HG03139 (cell line): ENCODE measurements around the gene CERCAM.

Experiments used
- ATAC-seq: cut with Tn5 transposase; IDR thresholded peaks from one replicate; pipeline ENCODE4 v1.9.1; 2021; ENCODE audit not compliant: unreplicated experiment

CERCAM gene, protein sequence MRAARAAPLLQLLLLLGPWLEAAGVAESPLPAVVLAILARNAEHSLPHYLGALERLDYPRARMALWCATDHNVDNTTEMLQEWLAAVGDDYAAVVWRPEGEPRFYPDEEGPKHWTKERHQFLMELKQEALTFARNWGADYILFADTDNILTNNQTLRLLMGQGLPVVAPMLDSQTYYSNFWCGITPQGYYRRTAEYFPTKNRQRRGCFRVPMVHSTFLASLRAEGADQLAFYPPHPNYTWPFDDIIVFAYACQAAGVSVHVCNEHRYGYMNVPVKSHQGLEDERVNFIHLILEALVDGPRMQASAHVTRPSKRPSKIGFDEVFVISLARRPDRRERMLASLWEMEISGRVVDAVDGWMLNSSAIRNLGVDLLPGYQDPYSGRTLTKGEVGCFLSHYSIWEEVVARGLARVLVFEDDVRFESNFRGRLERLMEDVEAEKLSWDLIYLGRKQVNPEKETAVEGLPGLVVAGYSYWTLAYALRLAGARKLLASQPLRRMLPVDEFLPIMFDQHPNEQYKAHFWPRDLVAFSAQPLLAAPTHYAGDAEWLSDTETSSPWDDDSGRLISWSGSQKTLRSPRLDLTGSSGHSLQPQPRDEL

DNA sequence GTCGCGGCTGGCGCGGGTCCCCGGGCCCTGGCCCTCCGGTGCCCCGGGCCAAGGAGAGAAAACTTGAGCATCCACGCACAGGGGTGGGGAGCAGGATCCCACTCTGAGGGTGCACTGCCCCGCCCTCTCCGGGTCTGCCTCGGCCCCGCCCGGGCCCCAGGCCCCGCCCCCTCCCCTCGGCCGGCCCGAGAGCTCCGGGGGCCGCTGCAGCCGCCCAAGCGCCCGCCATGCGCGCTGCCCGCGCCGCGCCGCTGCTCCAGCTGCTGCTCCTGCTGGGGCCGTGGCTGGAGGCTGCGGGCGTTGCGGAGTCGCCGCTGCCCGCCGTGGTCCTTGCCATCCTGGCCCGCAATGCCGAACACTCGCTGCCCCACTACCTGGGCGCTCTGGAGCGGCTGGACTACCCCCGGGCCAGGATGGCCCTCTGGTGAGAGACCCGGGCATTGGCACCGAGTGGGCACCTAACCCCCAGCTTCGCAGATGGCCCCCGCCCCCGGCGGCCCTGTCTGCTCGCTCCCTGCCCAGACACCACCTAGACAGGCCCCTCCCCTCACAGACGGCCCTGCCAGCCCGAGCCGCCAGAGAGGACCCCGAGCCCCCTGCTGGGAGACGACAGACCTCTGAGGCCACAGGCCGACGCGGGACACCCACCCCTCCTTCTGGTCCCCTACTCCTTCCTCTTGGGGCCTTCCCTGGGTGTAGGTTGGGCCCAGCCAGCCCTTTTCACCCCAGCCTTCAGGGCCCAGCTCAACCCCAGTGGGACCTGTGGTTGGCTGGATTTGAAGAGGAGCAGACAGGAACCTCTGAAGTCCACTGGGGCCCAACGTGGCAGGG lies at the start of gene CERCAM:
CERCAM (plus strand) TSS at position 207 of the 831 bp plus-strand sequence; CDS start at position 228, 21 bp downstream.
- peak; percentile 65 for ATAC-seq

DNA sequence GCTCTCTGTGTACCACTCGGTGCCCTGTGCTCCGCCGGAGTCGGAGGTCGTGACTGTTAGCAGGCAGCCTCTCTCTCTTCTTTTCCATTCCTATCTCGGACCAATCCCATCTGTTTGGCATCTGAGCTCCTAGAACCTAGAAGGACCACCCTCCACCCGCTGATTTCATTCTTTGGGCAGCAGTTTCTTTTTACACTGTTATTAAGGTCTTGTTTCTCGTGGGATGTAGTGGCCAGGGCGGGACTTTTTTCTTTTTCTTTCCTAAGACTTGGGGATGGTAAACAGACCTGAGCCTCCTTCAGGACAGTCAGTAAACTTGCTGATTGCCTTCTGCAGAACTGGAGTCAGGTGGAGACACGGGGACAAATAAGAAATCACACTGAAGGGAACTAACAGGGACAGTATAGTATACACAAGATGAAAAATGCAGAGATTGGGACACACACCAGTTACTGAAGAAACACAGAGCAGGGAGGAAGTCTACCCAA lies 49.0 kb upstream of the CERCAM start:
- ATAC-seq = no peak

DNA sequence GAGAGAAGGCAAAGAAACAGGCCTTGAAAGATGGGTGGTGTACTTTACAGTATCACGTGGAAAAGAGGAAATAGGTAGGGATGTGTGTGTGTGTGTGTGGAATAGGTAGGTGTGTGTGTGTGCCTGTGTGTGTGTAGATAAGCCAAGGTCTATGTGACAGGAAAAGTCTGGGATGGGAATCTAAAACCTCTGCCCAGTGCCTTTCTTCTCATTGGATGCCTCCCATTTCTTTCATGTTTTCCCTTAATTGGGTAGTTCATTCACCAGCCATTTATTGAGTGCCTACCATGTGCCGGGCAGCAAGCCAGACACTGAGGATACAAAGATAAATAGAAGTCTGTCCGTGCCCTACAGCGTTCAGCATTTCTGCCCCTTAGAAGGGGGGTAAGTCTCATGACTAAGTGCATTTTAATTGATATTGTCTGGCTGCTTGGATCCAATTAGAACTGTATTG lies 48.4 kb upstream of the CERCAM start:
- ATAC-seq = no peak

DNA sequence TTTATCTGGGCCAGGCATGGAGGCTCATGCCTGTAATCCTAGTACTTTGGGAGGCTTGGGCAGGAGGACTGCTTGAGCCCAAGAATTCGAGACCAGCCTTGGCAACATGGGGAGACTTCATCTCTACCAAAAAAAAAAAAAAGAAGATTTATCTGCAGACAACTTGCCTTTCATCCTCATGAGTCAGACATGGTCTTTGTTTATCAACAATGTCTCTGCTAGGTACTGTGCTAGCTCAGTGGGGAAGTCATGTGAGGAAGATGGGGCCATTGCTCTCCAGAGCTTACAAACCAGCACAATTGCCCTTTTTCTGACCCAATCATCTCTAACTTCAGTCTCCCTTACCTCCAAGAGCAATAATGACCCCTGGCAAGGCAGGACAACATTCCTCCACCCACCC lies 47.9 kb upstream of the CERCAM start:
- no peak for ATAC-seq

DNA sequence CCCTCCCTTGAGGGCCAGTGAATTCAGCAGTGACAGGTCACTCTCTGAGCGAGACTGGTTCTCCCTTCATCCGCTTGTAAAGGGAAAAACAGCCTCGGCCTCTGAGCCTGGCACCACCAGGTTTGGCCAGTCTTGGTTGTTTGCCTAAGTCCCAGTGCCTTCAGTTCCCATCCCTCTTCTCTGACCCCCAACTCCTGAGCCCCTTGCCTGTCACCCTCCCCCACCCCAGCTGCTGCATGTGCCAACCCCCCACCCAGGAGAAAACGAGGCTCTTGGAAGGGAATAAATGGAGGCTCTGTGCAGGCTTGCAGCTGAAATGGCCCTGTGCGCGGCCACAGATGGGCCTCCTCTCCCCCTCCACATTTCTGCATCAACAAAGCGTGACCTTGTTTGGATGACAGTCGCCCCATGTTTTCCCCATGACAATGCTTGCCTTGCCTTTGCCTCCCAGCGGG lies 46.4 kb upstream of the CERCAM start:
- no peak for ATAC-seq

DNA sequence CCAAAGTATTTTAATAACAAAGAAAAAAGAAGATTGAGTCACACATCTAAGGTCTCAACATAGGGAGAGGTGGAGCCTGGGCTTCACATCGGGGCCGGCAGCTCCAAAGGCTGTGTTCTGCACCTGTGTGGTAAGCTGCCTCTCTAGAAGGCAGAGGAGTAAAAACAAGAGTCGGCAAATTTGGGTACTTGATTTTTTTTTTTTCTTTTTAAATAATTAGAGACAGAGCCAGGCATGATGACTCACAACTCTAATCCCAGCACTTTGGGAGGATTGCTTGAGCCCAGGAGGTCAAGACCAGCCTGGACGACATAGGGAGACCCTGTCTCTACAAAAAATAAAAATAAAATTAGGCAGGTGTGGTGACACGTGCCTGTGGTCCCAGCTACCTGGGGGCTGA lies 44.8 kb upstream of the CERCAM start:
- no peak for ATAC-seq

DNA sequence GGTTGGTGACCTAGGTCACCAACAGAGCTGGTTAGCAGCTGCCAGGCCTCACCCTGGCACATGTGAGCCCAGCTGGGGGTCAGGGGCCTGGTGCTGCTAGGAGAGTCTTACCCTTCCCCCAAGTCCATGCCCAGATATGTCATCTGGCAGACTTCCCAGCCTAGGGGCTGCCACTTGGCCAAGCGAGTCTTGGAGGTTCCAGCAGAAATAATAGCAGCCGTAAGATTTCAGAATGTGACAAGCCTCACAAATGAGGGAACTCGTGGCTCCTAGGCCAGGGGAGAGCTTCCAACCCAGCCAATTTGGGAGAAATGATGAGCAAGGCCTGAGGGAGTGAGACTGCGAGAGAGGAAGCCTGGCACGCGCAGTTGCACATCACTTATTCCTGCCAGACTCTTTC lies 38.4 kb upstream of the CERCAM start:
- no peak for ATAC-seq

DNA sequence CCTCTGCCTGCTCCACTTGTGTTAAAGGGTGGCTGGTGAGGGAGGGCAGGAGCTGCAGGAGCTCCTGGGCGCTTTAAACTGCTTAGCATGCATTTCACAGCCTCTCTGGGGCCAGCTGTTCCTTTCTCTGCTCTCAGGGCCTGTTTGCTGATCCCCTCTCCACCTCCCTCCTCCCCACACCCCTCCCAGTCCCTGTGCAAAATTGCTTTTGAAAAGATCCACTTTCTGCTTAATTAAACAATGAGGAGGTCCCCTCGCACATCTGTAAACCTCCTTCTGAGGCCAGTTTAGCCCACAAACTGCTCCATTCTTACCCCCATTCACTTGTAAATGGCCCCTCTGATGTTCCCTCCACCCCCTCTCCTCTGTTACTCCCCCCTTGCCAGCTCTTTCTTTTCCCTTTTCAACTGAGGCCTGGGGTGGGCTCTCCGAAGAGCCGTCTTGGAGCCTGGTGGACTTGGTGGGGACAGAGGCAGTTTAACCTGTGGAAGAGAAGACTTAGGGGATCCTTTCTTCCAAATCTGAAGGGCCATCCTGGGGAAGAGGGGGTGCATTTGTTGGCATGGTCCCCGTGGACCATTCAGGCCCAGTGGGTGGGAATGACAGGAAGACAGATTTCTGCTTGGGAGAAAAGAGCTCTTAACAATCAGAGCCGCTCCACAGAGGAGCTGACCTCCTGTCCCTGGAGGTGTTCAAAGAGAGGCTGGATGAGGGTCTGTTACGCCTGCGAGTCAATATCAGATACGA lies 37.5 kb upstream of the CERCAM start:
- no peak for ATAC-seq

DNA sequence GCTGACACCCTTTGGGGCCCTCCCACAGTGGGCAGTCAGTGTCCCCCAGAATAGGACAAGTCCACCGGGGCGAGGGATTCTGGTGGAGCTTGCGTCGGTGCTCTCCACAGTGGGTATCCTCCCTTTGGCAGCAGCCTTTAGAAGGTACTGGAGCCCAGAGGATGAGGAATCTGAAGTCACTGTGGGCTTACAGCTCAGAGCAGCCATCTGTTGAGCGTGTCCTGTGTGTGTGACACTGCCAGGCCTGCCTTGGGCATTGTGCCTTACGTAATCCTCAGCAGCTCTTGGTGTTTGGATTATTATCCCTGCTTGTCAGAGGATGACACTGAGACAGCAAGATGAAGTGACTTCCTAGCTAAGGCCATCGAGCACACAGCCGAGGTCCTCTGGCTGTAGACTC lies 36.9 kb upstream of the CERCAM start:
- no peak for ATAC-seq

DNA sequence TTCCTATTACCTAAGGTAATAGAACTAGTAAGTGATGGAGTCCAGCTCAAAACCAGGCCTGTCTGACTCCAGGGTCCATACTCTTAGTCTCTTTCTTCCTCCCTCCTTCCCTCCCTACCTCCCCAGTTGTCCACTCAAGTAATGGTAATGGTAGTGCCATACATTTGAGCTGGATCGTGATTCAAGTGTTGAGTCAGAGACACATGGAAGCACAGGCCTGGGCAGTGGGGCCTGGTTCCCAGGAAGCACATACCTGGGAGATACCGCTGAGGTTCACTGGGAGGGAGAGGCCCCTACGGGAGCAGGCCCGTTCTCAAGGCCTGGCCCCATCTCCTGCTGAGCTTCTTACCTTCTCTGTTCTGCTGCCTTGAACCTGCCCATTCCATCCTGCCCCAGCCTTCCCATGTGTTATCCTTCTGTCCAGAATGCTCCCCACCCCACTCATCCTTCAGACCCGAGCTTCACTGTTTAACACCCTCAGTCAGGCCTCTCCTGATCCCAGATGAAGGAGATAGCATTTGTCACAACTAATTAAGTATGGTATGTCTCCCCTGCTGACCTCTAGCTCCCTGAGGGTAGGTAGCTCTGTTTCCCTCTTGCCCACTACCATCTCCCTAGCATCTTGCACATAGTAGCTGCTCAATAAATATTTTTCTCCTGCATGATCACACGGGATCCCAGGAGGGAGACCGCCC lies 35.7 kb upstream of the CERCAM start:
- no peak for ATAC-seq

DNA sequence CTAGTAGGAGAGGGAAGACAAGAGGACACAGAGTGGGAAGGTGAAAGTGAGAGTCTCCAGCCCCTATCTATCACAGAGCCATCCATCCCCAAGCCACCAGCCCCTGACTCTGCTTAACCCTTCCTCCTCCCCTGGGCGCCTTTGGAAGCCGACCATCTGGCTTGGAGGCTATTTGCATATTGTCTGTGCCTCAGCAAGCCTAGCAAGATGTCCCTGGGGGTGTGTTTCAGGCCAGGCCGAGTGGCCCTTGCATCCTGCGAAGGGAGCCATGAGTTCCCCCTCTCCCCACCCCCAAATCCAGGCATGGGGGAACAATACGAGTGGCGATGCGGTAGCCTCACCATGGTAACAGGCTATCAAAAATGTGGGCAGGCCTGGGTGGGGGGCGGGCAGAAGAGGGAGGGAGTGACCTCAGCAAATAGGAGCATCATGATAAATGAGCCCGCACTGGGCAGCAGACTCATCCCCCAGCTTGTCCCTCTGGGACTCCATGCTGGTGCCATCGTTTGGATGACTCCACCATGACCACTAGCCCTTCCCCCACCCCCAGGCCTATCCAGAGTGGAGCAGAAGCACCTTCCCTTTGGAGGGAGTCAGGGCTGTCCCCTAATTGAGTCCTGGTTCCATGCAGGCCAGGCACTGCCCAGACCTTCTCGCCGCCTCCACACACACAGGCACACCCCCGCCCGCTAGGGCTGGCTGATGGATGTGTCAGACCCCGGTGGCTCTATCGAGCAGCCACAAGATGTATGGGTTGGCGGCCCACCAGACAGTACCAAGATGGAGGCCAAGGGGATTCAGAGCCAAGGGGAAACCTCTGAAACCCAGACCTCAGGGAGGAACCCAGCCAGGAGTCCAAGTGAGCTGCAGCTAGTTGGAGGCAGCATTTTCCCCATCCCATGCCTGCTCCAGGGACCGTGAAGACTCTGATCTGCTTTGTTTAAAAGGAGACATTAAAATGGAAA lies 34.9 kb upstream of the CERCAM start:
- ATAC-seq = no peak

DNA sequence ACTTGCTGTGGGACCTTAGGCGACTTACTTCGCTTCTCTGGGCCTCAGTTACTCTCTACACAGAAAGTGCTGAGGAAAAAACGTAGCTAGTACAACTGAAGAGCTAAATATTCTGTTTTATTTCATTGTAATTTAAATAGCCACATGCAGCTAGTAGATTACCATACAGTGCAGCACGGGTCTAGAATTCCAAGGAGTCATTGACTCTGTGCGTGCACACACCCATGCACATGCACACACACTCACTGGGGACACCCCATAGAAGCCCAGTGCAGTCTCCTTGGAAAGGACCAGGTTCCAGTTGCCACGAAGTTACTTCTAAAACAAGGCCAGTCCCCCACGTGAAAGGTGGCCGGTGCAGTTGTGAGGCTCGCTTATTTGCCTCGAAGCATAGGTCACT lies 32.5 kb upstream of the CERCAM start:
- no peak for ATAC-seq

DNA sequence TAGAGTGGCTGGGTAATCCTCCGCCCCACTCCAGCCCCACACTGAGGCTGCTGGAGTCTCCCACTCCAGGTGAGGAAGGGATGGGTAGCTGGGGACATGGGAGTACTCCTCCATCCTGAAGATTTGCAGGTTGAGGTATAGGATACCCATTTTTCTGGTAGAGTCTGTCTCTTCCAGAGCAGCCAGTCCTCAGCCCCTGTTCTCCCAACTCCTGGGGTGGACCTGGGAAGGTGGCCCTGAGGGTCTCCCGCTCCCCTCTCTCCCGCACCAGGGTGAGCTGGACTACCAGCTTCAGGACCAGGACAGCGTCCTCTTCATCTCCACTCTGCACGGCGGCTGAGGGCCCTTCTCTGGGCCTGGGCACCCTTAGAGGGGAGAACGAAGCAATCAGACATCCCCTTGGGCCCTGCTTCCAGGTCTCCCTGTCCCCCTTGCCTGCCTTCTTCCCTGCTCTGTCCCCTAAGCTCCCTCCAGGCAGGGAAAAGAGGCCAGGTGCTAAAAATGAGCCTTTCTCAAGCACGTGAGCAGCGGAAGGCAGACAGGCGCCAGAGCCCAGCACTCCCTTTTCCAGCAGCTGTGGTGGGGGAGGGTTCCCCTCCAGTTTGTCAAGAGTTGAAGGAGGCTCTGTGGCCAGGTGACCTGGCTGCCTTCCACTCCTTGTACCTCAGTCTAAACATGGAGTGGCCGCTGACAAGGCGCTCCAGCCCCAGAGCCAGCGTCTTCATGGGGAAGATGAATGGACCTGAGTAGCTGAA lies 31.1 kb upstream of the CERCAM start:
- ATAC-seq = no peak

DNA sequence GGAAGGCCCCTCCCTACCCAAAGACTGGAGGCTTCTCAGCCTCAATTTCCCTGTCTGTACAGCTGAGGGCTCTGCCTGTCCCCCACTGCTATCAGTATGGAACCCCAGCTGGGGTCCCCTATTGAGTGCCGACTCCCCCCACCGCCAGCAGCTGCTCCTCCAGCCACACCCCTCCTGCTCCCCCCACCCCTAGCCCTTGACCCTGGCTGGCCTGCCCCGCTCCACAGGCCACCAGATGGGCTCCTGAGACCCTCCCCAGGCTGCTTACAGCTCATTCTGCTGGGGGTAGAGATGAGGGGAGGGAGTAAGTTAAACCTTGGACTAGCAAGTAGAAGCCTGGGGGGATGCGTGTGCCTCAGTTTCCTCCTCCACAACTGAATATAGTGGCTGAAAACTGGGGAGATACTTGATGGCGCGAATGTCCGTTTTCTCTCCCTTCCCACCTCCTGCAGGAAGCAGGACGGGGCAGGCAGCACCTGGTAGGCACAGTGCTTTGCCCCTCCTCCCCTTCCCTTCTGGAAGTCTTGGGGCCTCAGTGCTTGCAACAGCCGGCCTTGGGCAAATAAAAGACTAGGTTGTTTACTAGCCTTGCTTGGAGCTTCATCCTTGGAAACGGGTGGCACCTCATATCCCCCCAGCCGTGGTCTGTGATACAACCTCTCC lies 30.4 kb upstream of the CERCAM start:
- no peak for ATAC-seq

DNA sequence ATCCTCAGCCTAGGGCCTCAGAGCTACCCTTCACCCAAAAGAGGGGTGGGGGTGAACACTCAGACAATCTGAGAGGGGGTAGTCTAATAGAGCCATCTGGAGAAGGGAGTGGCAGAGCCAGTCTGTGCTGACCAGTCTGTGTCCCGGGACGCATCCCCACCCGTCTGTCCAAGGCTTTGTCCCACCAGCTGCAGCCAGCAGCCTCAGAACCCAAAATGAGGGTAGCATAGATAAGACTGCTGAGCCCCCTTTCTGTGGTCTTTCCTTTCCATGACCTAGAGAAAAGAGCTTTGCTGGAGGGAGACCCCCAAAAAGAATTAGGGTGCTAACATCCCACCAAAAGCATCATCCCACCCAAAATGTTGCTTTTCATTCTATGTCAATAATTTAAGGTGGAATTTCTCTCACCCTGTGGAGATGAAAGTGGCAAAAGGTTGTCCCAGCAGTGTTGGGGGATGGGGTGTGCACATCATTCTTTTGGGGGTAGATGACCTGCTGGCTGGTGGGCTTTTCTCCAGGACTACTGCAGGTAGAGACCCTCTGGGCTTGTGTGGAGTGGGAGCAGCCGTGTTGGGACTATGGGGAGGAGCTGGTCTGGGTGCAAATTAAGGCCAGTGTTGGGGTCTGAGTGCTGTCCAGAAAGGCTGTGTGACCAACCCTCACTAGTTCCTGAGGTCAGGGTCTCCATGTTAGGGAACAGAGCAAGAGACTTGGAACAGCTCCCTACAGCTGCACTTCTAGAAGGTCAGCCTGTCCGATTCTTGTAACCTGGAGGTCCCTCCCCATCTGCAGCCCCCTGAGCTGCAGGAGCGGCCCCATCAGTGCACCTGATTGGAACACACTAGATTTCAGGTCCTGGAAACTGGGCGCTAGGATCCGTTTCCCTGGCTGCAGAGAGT lies 29.6 kb upstream of the CERCAM start:
- ATAC-seq = no peak

DNA sequence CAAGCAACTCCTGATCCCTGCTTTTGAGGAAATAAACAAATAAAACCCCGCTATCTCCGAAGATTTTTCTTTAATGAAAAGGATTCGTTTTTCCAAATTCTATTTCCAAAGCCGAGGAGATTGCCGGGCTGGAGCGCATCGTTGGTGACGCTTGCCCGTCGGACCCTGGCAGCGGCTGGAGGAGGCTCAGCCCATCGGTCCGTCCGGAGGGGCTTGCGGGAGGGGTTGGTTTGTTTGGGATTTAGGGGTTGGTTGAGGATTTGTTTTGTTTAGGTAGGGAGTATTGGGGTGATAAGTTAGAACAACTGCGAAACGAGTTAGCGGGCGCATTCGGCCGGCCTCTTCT lies 28.7 kb upstream of the CERCAM start:
- ATAC-seq = no peak
